Right atrium auricular region (tissue), 2 donors: Measurements from ENCODE around the gene PDZD2. TPM values are rescaled to one million over a fixed set of nuclear protein-coding genes. Genes with fewer than 3 reads are reported as not detected.

Source experiments
- DNase-seq: peaks from one replicate; pipeline ENCODE4 v3.0.0-alpha.2; 2019; ENCODE audit warnings: low spot score
- H3K27ac ChIP-seq, 2 donors: fragments of 200-600 bp; sonication (generic); 1 replicate in 1 of 2; 2 replicates in 1 of 2; pipeline ENCODE4 v1.5.1; 2016 to 2019
- H3K27me3 ChIP-seq, 2 donors: fragments of 200-600 bp; sonication (generic); one replicate each; pipeline versions ENCODE4 v1.5.1 to v1.6.0; 2017 to 2019
- H3K36me3 ChIP-seq: fragments of 200-600 bp; sonication (generic); one replicate; pipeline ENCODE4 v1.5.1; 2016
- H3K4me1 ChIP-seq, 2 donors: fragments of 200-600 bp; sonication (generic); one replicate each; pipeline versions ENCODE4 v1.5.1 to v1.6.0; 2017 to 2019
- H3K4me3 ChIP-seq, 2 donors: fragments of 200-600 bp; sonication (generic); 1 replicate in 1 of 2; 2 replicates in 1 of 2; pipeline ENCODE4 v1.5.1; 2017 to 2019; ENCODE audit warnings: mild to moderate bottlenecking in 1 of 2, moderate library complexity in 1 of 2
- H3K9me3 ChIP-seq, 2 donors: fragments of 200-600 bp; sonication (generic); one replicate each; pipeline ENCODE4 v1.5.1; 2019
- total RNA-seq, 2 donors: library from RNA; depleted of rRNA; stranded (reverse); fragments of >200 nt; gene quantifications; one replicate each; pipeline ENCODE4 v1.1.0, GENCODE V29; 2016
- TF ChIP-seq, protein P1 (sequence below), 2 donors: fragments of 200-600 bp; sonication (generic); IDR thresholded peaks; one replicate each; pipeline ENCODE4 v1.5.1; 2019; ENCODE audit warnings: antibody characterized with exemption in 2 of 2

Gene PDZD2
- total RNA-seq, 2 donors from 2014 or later, result 79.5 to 86.4 TPM

DNA sequence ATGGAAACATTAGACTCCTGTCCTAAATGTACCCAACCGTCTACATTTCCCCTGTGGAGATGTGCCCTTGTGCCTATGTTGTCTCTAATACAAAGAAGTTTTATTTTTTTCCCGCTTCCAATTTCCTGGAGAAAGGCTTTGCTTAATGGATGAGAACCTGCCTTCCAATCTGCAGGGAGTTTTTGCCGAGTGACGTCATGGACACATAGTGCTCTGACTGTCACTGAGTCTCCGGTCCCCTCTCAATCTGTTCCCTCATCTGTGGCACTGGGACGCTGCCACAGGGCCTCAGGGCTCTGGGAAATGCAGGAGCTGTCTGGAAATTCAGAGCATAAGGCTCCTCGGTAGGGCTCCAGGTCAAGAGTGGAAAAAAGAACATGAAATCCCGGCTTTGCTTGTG, 144.8 kb downstream of the PDZD2 start:
- Histone ChIP-seq H3K9me3 (no peaks in the 10 kb centered on the region), H3K4me1 (peaks cover 0 to 35% of the 10 kb centered on the region in 2 donors), H3K27ac (no peak overlapping the region), H3K4me3 (no peak overlapping the region), H3K36me3 (no peaks in the 10 kb centered on the region), H3K27me3 (no peaks in the 10 kb centered on the region)
- no peak for DNase-seq
- TF ChIP-seq, protein P1, sequence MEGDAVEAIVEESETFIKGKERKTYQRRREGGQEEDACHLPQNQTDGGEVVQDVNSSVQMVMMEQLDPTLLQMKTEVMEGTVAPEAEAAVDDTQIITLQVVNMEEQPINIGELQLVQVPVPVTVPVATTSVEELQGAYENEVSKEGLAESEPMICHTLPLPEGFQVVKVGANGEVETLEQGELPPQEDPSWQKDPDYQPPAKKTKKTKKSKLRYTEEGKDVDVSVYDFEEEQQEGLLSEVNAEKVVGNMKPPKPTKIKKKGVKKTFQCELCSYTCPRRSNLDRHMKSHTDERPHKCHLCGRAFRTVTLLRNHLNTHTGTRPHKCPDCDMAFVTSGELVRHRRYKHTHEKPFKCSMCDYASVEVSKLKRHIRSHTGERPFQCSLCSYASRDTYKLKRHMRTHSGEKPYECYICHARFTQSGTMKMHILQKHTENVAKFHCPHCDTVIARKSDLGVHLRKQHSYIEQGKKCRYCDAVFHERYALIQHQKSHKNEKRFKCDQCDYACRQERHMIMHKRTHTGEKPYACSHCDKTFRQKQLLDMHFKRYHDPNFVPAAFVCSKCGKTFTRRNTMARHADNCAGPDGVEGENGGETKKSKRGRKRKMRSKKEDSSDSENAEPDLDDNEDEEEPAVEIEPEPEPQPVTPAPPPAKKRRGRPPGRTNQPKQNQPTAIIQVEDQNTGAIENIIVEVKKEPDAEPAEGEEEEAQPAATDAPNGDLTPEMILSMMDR (IDR thresholded peaks at IDR 0.05), result no peak

- TF ChIP-seq, protein P1 (IDR thresholded peaks at IDR 0.05), result no peak
- Histone ChIP-seq H3K27ac (peak overlapping the region in 1 of 2 donors; percentile 6), H3K4me1 (peaks cover 0 to 19% of the 10 kb centered on the region in 2 donors), H3K36me3 (no peaks in the 10 kb centered on the region), H3K9me3 (no peaks in the 10 kb centered on the region), H3K4me3 (no peak overlapping the region), H3K27me3 (no peaks in the 10 kb centered on the region)
- no peak for DNase-seq
Measured at GRCh38 chr5:31786090-31786631, 147.2 kb downstream of the PDZD2 start.

DNA sequence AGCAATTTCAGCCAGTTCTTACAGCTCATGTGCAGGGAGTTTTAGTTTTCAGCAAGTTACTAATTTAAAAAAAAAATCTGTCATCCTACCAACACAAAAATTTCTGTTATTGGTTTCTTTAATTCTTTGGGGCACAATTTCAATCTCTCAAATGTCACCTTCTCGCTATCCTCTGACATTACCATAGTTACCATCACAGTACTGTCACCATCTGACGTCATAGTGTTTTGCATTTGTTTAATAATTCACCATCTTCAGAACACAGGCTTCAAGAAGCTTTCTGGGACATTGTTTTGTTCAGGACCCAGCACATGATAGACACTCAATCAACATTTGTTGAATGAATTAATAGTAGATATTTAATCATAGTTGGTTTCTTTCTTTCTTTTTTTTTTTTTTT, 155.1 kb downstream of the PDZD2 start:
- TF ChIP-seq, protein P1 (IDR thresholded peaks at IDR 0.05), result no peak
- Histone ChIP-seq H3K4me1 (no peaks in the 10 kb centered on the region), H3K27me3 (no peaks in the 10 kb centered on the region), H3K27ac (no peak overlapping the region), H3K9me3 (no peaks in the 10 kb centered on the region), H3K4me3 (no peak overlapping the region), H3K36me3 (no peaks in the 10 kb centered on the region)
- no peak for DNase-seq

- H3K27me3 ChIP-seq, result no peaks in the 10 kb centered on the region
- DNase-seq, result no peak
- H3K27ac ChIP-seq, result no peak overlapping the region
- H3K4me3 ChIP-seq, result no peak overlapping the region
- H3K9me3 ChIP-seq, result no peaks in the 10 kb centered on the region
- H3K4me1 ChIP-seq, result no peaks in the 10 kb centered on the region
- peaks cover 7% of the 10 kb centered on the region for H3K36me3 ChIP-seq
- TF ChIP-seq, protein P1 (IDR thresholded peaks at IDR 0.05), result no peak
Measured at GRCh38 chr5:31798168-31798567, 159.2 kb downstream of the PDZD2 start.

GRCh38 chr5:31800351-31800750, 161.4 kb downstream of the PDZD2 start:
- TF ChIP-seq, protein P1 (IDR thresholded peaks at IDR 0.05), result no peak
- no peak for DNase-seq
- peaks cover 7% of the 10 kb centered on the region for H3K36me3 ChIP-seq
- no peaks in the 10 kb centered on the region for H3K9me3 ChIP-seq
- no peaks in the 10 kb centered on the region for H3K4me1 ChIP-seq
- H3K27ac ChIP-seq, result no peak overlapping the region
- no peaks in the 10 kb centered on the region for H3K27me3 ChIP-seq
- no peak overlapping the region for H3K4me3 ChIP-seq

DNA sequence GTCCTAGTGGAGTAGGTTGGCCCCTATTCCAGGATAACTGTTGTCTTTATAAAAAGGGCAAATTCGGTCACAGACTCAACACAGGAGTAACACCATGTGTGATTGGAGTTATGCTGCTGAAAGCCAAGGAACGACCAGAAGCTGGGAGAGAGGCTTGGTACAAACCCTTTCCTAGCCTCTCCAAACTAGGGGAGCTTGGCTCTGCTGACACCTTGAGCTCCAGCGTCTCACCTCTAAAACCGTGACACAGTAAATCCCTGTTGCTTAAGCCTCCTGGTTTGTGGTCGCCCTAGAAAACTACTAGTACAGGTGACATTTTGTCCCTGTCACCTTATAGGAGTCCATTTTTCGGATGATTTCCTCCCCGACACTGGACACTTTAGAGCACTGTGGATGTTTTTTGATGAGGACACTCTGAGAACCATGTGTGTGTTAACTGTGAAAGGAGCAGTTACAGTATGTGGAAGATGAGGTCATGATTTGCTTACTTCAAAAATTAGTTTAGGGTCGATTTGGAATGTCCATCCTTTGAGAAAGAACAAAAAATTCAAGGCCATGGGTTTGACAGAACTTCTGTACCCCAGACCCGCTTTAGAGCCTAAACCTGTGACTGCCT, 167.0 kb downstream of the PDZD2 start:
- Histone ChIP-seq H3K36me3 (no peaks in the 10 kb centered on the region), H3K27ac (no peak overlapping the region), H3K27me3 (no peaks in the 10 kb centered on the region), H3K4me3 (no peak overlapping the region), H3K9me3 (no peaks in the 10 kb centered on the region), H3K4me1 (no peaks in the 10 kb centered on the region)
- DNase-seq, result no peak
- TF ChIP-seq, protein P1 (IDR thresholded peaks at IDR 0.05), result no peak
